HG02588 (cell line): ENCODE results near the gene ZNF407.
"Not testable (repeated sequence)": the region's sequence is repeated elsewhere in the genome, so short reads cannot be mapped to it uniquely, and the experiment has no call there.

Experiments used
- ATAC-seq: cut with Tn5 transposase; IDR thresholded peaks from one replicate; pipeline ENCODE4 v1.9.1; 2021; ENCODE audit warnings: mild to moderate bottlenecking, moderate library complexity; ENCODE audit not compliant: unreplicated experiment

Gene ZNF407

GRCh38 chr18:74951165-74951760 lies 353.6 kb downstream of the ZNF407 start:
- ATAC-seq: peak; percentile 86

DNA sequence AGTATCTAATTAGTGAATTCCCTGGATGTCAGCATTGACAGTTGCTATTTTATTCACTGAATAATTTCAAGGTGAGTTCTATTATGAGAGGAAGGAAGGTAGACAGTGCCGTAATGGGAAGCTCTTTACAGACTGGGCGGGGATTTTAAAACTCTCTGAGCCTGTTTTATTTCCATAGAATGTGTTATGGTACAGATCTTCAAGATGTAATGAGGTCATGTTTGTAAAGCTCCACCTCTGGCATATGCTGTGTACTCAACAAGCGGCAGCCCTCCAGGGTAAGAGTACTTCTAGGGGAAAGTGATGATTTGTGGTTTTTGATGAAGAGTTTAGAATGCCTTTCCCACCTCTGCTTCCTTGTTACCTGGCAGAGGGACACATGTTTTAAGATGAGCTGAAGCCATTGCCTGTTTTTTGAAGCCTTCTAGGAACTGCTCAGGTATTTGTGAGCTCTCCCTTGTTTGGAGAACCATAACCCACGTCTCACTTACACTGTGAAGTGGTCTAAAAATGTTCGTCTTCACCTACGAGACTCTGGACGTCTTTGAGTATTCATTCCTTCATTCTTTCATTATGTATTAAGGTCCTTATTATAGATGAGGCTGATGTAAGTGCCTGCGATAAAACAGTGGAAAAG lies 360.0 kb downstream of the ZNF407 start:
- no peak for ATAC-seq

DNA sequence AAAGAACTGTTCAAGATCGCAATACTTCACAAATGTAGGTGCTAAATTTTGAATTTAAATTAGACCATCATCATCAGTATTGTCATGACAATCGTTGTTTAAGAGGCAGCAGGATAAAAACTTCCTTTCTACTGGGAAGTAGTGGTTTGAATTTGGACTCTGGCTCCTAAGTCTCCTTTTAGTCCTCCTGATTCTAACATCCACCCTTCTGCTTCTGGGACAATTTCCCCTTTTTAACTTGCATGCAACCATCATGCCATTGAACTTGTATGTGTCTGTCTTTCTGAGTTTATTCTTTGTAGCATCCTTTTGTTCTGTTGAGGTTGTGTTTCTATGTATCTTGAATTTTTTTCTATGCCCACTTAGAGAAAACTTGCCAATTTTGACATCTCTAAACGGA lies 361.5 kb downstream of the ZNF407 start:
- ATAC-seq: no peak

GRCh38 chr18:74961596-74961995 lies 363.9 kb downstream of the ZNF407 start:
- no peak for ATAC-seq

DNA sequence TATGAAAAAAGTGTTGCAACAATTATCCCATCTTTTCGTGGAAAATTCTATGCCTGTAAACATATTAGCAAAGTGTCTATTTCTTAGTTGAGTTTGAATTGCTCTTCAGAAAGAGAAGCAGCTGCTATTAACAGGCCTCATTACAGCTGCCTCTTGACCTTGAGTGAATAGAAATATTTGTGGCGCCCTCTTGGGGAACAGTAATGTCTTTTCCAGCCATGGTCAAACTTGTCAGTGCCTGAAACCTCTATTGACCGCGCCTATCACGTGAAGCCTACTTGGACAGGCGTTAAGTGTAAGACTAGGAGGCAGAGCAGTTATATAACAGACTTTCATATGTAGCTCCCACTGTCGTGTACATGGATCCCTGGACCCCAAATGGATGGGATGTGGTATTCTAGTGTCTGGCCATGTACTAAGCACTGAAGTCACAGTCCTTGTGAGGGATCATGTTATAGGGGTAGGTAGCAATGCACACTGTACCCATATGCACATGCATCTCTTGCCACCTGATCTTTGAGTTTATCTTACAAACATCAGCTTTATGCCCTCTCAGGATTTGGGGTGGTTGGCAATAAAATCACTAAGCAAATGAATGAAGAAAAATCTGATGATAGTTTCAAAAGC lies 366.3 kb downstream of the ZNF407 start:
- no peak for ATAC-seq

- no peak for ATAC-seq
Observed at GRCh38 chr18:74965682-74966081, 368.0 kb downstream of the ZNF407 start.

DNA sequence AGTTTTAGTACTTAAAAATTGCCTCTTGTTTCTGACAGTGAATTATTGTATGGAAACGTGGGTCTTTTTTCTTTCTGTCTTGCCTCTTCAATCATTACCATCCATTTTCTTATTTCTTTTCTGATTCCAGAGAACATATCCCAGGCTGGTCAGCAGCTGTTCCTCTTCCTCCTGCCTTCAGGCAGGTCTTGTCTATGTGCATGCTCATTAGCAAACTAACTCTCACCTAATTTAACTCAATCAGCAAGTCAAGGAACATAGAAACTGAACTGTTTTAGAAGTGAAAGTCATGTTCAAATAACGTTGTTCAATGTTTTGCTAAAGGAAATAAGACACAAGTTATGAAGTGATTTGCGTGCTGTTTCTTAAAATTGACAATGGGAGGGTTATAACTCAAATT lies 369.8 kb downstream of the ZNF407 start:
- no peak for ATAC-seq

DNA sequence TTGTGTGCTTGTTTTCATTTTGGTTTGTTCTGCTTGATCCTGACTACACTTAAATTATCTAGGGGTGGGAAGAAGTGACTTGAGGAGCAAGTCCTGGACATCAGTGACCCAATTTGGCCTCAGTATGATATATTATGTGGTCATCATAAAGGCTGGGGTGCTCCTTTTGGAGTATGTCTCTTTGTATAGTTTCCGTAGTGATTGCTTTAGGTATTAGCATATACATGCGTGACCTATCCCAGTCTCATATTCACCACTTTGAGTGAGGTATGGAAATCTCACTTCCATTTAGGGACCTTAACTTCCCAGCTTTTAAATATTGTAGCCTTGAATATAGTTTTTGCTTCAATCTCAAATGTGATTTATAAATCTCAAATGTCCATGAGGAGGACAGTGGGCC lies 370.3 kb downstream of the ZNF407 start:
- ATAC-seq: no peak

GRCh38 chr18:74971358-74971757 lies 373.7 kb downstream of the ZNF407 start:
- ATAC-seq: not testable (repeated sequence)

GRCh38 chr18:74971776-74972175 lies 374.1 kb downstream of the ZNF407 start:
- not testable (repeated sequence) for ATAC-seq

- ATAC-seq: no peak
Observed at GRCh38 chr18:74972354-74972753, 374.7 kb downstream of the ZNF407 start.

DNA sequence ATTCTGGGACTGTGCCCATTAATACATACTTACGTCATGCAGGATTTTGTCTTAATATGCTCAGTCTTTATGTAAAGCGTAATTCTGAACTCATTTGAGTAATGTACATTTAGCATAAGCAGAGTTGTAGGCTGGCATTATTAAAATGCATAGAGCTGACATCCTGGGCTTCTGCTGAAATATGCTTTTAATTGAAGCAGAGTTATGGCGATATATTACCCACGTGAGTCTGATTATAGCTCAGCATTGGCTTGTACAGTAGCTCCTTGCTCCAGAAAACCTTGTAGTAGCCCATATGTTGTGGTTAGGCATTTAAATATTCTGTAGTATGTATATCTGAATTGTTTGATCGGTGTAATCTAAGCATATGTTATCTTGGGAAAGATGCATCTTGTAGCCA lies 377.3 kb downstream of the ZNF407 start:
- ATAC-seq: no peak

GRCh38 chr18:74976331-74976909 lies 378.8 kb downstream of the ZNF407 start:
- ATAC-seq: no peak

GRCh38 chr18:74977041-74977440 lies 379.4 kb downstream of the ZNF407 start:
- ATAC-seq: no peak

- ATAC-seq: no peak
Observed at GRCh38 chr18:74980669-74981068, 383.0 kb downstream of the ZNF407 start.

DNA sequence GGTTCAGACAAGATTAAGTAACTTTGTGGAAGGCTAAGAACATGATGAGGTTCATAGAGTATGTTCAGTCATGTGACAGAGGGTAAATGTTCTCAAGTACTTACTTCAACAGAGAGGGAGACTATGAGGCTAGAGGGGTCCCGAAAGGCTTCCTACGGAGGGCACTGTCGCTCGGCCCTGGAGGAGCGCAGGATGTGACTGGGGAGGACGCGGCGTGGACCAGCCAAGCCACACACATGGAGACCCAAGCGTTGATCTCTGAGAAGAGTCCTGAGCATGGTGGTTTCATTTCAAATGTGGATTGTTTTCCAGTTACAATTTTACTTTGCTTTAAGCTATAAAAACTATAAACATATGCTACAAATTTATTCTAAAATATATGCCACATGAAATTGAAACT lies 383.8 kb downstream of the ZNF407 start:
- no peak for ATAC-seq

DNA sequence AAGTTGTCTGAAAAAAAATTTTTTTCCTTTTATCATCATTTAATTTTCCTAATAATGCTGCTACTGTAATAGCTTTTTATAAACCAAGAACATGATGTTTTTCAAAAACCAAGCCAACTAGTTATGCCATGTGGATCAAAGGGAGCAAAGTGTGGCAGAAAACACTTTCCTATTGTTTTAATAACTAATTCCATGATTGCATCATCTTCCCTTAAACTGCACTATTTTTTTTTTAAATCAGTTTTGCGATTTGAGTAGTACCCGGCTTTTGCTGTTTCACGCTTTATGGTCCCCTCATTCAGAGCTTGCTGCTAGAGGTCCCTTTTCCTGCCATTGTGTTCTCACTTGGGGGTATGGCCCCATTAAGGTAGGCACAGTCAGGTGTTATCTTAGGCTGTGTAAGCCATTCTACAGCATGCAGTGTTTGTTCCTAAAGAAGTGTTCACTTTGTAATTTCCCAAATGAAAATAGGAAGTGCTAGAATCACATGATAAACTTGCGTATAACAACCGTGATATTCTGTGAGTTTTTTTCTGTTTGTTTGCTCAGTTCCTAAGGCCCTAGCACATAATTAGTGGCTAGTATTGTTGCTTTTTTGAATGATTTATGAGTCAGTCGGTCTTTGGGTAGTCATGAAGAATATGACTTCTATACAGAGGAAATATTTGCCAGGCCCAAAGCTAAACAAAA lies 385.4 kb downstream of the ZNF407 start:
- ATAC-seq: no peak

DNA sequence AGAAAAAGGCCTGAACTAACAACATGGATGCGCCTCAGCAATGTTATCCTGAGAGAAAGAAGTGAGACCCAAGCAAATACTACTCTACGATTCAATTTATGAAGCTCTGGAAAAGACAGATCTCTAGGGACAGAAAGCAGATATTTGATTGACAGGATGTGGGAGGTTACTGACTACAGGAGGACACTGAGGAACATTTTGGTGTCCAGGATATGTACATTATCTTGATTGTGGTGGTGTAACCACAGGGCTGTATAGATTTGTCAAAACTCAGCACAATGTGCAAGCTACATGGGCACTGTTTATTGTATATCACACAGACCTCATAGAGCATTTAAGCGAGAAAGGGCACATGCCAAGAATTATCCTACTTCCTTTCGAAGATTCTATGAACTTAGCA lies 391.5 kb downstream of the ZNF407 start:
- no peak for ATAC-seq

DNA sequence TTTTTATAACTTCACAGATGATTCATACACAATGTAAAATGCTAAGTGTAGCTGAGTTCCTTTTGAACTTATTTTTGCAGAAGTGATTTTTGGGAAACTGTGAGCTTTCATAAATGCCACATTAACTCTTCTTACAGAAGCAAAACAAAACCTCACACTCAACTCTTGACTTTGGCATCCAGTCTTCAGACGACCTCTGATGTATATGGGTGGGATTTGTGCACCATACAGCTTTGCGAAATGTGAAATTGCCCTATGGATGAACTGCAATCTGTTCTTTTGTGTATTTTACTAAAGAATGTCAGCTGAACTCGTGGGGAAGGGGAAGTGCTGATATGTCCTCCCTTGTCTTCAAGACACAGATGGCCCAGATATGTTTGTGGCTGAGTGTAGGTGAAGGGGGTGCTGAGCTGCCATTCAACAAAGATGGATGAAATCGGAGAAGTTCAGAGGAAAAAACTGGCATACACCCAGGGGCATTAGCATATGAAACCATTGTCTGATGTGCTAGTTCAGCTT lies 393.0 kb downstream of the ZNF407 start:
- ATAC-seq: no peak

DNA sequence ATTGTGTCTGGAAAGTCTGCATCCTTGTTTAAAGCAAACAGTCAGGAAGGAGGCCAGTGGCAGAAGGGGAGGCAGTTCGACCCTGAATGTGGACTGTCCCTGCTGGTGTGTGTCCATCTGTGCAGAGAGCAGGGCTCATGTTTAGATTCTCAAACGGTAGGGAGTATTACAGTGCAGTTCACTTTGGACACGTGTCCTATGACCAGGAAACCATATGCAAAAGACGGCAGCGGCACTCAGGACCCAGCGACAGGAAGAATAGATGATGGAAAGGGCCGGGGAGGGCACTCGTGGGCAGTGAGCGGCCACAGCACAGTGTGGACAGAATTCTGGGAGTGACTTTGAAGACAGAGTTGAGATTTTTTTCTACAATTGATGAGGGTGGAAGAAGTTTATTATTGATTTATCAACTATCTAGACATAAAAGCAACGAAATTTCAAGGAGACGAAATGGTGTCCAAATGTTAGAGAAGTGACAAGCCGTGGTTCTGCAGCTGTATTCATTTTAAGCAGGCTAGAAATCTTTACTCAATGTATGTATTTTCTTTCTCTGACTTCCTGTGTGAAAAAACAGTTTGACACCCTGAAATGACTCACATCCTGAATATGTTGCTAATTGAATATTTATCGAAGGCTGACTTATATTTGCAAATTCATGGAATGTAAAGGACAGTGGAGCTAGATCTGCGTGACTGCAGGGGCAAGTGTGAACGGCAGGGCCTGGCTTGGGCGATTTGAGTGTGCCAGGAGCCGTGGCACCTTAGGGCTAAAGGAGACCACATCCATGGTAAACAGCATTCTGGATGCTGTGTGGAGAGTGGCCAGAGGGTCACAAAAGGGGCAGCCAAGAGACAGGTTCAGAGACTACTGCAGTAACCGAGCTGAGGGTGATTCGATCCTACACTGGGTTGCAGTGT lies 397.1 kb downstream of the ZNF407 start:
- peak; percentile 88 for ATAC-seq
